H1 (cell line): Measurements from ENCODE around the gene EIF5A2. TPM values are rescaled to one million over a fixed set of nuclear protein-coding genes. Genes with fewer than 3 reads are reported as not detected.

ENCODE experiments used
- CTCF ChIA-PET: fragments of 300-600 bp; sonication (Branson Sonifier 250); formaldehyde crosslinking; loops from one replicate; lab custom pipeline; 2021; ENCODE audit not compliant: partially characterized antibody; lab: Charles Lee
- POLR2A ChIA-PET: fragments of 300-600 bp; sonication (Branson Sonifier 250); formaldehyde crosslinking; loops from one replicate; lab custom pipeline; 2021; ENCODE audit warnings: inconsistent platforms; ENCODE audit not compliant: partially characterized antibody; lab: Charles Lee
- DNase-seq, 2 experiments: peaks; one replicate each; pipeline versions ENCODE4 v3.0.0 to v3.0.0-alpha.2; 2010 to 2022; ENCODE audit warnings: low spot score in 2 of 2, low read depth in 1 of 2, mixed read lengths in 1 of 2
- FAIRE-seq: peaks from 2 replicates; lab custom pipeline; 2011; peaks lifted over from hg19 to GRCh38; lab: Jason Lieb, UNC
- H2AFZ ChIP-seq: 2 replicates; pipeline ENCODE4 v1.8.1; 2012; ENCODE audit warnings: low read length, inconsistent platforms
- H2AK5ac ChIP-seq: 2 replicates; pipeline ENCODE4 v1.6.1; 2013; ENCODE audit warnings: low read depth, low read length
- H2BK120ac ChIP-seq: replicated peaks from 2 replicates; pipeline ENCODE3; 2013; ENCODE audit warnings: low read depth, low read length, inconsistent platforms
- H2BK12ac ChIP-seq: 2 replicates; pipeline ENCODE4 v1.6.1; 2013; ENCODE audit warnings: low read depth, low read length
- H2BK15ac ChIP-seq: 2 replicates; pipeline ENCODE4 v1.6.1; 2013; ENCODE audit warnings: low read length
- H2BK20ac ChIP-seq: 2 replicates; pipeline ENCODE4 v1.6.1; 2013; ENCODE audit warnings: low read length
- H2BK5ac ChIP-seq: 2 replicates; pipeline ENCODE4 v1.6.1; 2013; ENCODE audit warnings: low read depth, low read length
- H3K14ac ChIP-seq: 2 replicates; pipeline ENCODE4 v1.6.1; 2013; ENCODE audit warnings: inconsistent platforms; ENCODE audit not compliant: insufficient read length
- H3K18ac ChIP-seq: 2 replicates; pipeline ENCODE4 v1.6.1; 2013; ENCODE audit warnings: low read length; ENCODE audit errors: extremely low read depth
- H3K23ac ChIP-seq: 2 replicates; pipeline ENCODE4 v1.6.1; 2013; ENCODE audit warnings: inconsistent platforms; ENCODE audit not compliant: insufficient read length
- H3K23me2 ChIP-seq: 2 replicates; pipeline ENCODE4 v1.6.1; 2013; ENCODE audit warnings: low read depth, low read length
- H3K27ac ChIP-seq: 2 replicates; pipeline ENCODE4 v1.6.1; 2011; ENCODE audit warnings: low read depth, low read length, inconsistent platforms
- H3K27me3 ChIP-seq, 4 experiments: replicated peaks in 1 of 4; 1 replicate in 1 of 4; 2 replicates in 3 of 4; pipeline versions ENCODE4 v1.6.1 to v1.8.1; 2011 to 2013; ENCODE audit warnings: low read length in 3 of 4, mild to moderate bottlenecking in 3 of 4, inconsistent platforms in 2 of 4, mixed read lengths in 2 of 4, moderate library complexity in 1 of 4; ENCODE audit not compliant: control insufficient read depth in 3 of 4, insufficient read depth in 3 of 4; ENCODE audit errors: extremely low read depth in 1 of 4
- H3K36me3 ChIP-seq, 4 experiments: 2 replicates each; pipeline versions ENCODE4 v1.6.1 to v1.8.1; 2011 to 2013; ENCODE audit warnings: mild to moderate bottlenecking in 4 of 4, low read length in 3 of 4, moderate library complexity in 2 of 4, control low read depth in 1 of 4, inconsistent platforms in 1 of 4; ENCODE audit not compliant: insufficient read depth in 4 of 4, control insufficient read depth in 2 of 4
- H3K4ac ChIP-seq: replicated peaks from 2 replicates; pipeline ENCODE3; 2013; ENCODE audit warnings: low read length, low read depth, mixed read lengths, inconsistent platforms; ENCODE audit not compliant: insufficient read length
- H3K4me1 ChIP-seq, 4 experiments: replicated peaks in 1 of 4; 1 replicate in 1 of 4; 2 replicates in 3 of 4; pipeline versions ENCODE4 v1.6.1 to v1.8.1; 2011 to 2013; ENCODE audit warnings: low read length in 3 of 4, inconsistent platforms in 2 of 4, mixed read lengths in 1 of 4; ENCODE audit not compliant: insufficient read depth in 4 of 4, control insufficient read depth in 3 of 4
- H3K4me2 ChIP-seq, 2 experiments: 2 replicates each; pipeline versions ENCODE4 v1.6.1 to v1.8.1; 2011 to 2013; ENCODE audit warnings: low read depth in 2 of 2, low read length in 2 of 2, control low read depth in 1 of 2, inconsistent platforms in 1 of 2, mild to moderate bottlenecking in 1 of 2; ENCODE audit not compliant: insufficient read depth in 1 of 2
- H3K4me3 ChIP-seq, 4 experiments: fragments of 200-600, 300-600 bp in 1 of 4; sonication (generic), shearing (Covaris generic), sonication (Bioruptor Twin) in 1 of 4; 2 replicates each; pipeline versions ENCODE4 v1.5.1 to v1.8.1; 2011 to 2016; ENCODE audit warnings: low read length in 4 of 4, low read depth in 3 of 4, control low read depth in 2 of 4, inconsistent platforms in 2 of 4, mild to moderate bottlenecking in 2 of 4, mixed read lengths in 1 of 4, moderate library complexity in 1 of 4; ENCODE audit not compliant: insufficient read depth in 2 of 4; ENCODE audit errors: extremely low read depth in 1 of 4
- H3K56ac ChIP-seq: replicated peaks from 2 replicates; pipeline ENCODE3; 2013; ENCODE audit warnings: low read depth, mild to moderate bottlenecking, mixed read lengths, low read length, inconsistent platforms; ENCODE audit not compliant: insufficient read length
- H3K79me1 ChIP-seq: 2 replicates; pipeline ENCODE4 v1.6.1; 2013; ENCODE audit warnings: low read depth, low read length, control low read depth
- H3K79me2 ChIP-seq, 2 experiments: 2 replicates each; pipeline versions ENCODE4 v1.6.1 to v1.8.1; 2012 to 2013; ENCODE audit warnings: low read length in 2 of 2, mild to moderate bottlenecking in 2 of 2, inconsistent platforms in 1 of 2; ENCODE audit not compliant: insufficient read depth in 2 of 2, control insufficient read depth in 1 of 2
- H3K9ac ChIP-seq, 4 experiments: replicated peaks in 1 of 4; 1 replicate in 1 of 4; 2 replicates in 3 of 4; pipeline versions ENCODE4 v1.6.1 to v1.8.1; 2011 to 2013; ENCODE audit warnings: low read depth in 3 of 4, low read length in 3 of 4, control low read depth in 2 of 4, mild to moderate bottlenecking in 2 of 4, moderate library complexity in 2 of 4, inconsistent platforms in 1 of 4; ENCODE audit errors: extremely low read depth in 1 of 4
- H3K9me3 ChIP-seq, 2 experiments: 2 replicates each; pipeline versions ENCODE4 v1.6.1 to v1.8.1; 2012 to 2013; ENCODE audit warnings: mild to moderate bottlenecking in 2 of 2, moderate library complexity in 2 of 2, control low read depth in 1 of 2, inconsistent platforms in 1 of 2, low read depth in 1 of 2, low read length in 1 of 2, mixed read lengths in 1 of 2; ENCODE audit not compliant: insufficient read depth in 2 of 2
- H4K20me1 ChIP-seq, 2 experiments: replicated peaks in 1 of 2; 2 replicates each; pipeline versions ENCODE3 to v1.8.1; 2011 to 2013; ENCODE audit warnings: inconsistent platforms in 2 of 2, low read length in 2 of 2, mild to moderate bottlenecking in 1 of 2; ENCODE audit not compliant: insufficient read depth in 2 of 2, control insufficient read depth in 1 of 2
- H4K5ac ChIP-seq: 2 replicates; pipeline ENCODE4 v1.6.1; 2013; ENCODE audit warnings: low read length, low read depth, mixed read lengths, inconsistent platforms; ENCODE audit not compliant: insufficient read length
- H4K8ac ChIP-seq: 2 replicates; pipeline ENCODE4 v1.8.0; 2013; ENCODE audit warnings: mild to moderate bottlenecking, moderate library complexity, low read length, inconsistent platforms; ENCODE audit not compliant: insufficient read depth; ENCODE audit errors: extremely low read depth
- H4K91ac ChIP-seq: replicated peaks from 2 replicates; pipeline ENCODE3; 2013; ENCODE audit warnings: low read length, mixed read lengths, inconsistent platforms; ENCODE audit not compliant: insufficient read length
- CEBPB ChIP-seq: IDR thresholded peaks from 2 replicates; pipeline ENCODE4 v1.6.1; 2012; ENCODE audit warnings: low read depth, low read length
- MAFK ChIP-seq: IDR thresholded peaks from 2 replicates; pipeline ENCODE4 v1.6.1; 2012; ENCODE audit warnings: low read depth, mild to moderate bottlenecking, improper control_type of control experiment, low read length
- WGBS, 2 experiments: shearing (Covaris generic) in 1 of 2; methylation state at CpG; one replicate each; pipeline versions ENCODE4 v1.1.6 to v1.1.7; 2013 to 2015; ENCODE audit warnings: low lambda C conversion rate in 2 of 2, mixed read lengths in 2 of 2, inconsistent platforms in 1 of 2, low coverage in 1 of 2, missing lambda C conversion rate in 1 of 2; ENCODE audit not compliant: insufficient replicate concordance in 2 of 2, insufficient coverage in 1 of 2, insufficient read length in 1 of 2; ENCODE audit errors: extremely low coverage in 1 of 2, missing lambda C conversion rate in 1 of 2; 5-methylcytosine and 5-hydroxymethylcytosine counted together
- polyA plus RNA-seq, 7 experiments: library from polyadenylated mRNA; depleted of rRNA in 3 of 7; stranded (reverse) in 5 of 7; unstranded in 2 of 7; fragments of >200 nt in 5 of 7; fragments of 200-250 nt in 2 of 7; gene quantifications; 1 replicate in 5 of 7; 2 replicates in 1 of 7; 4 replicates in 1 of 7; pipeline versions ENCODE4 v1.2.1 to v1.2.3, GENCODE V29; 2011 to 2013; ENCODE audit warnings: missing spikeins in 2 of 7, mixed read lengths in 2 of 7
- total RNA-seq: library from RNA; stranded (reverse); fragmentation: NEBNext Ultra II Directional; extraction: Animal tissue kit (Norgen Biotek cat#: 25700); gene quantifications from 2 replicates; pipeline ENCODE4 v1.2.1, GENCODE V29; 2021

EIF5A2 gene
- total and polyA plus RNA-seq, 2 of the 8 experiments (the other 6 are each of a cell fraction or from before 2014, with no cell fraction given): 1.5 to 15.0 TPM

- Histone ChIP-seq H3K36me3 (no peaks in the 10 kb centered on the region), H3K4me3 (no peak overlapping the region), H2BK120ac (no peak overlapping the region), H2AK5ac (no peak overlapping the region), H4K91ac (no peak overlapping the region), H2BK12ac (no peak overlapping the region), H3K9me3 (peaks cover 0 to 6% of the 10 kb centered on the region in 2 experiments; a peak in 1 of 4 replicates), H3K4me2 (no peak overlapping the region), H2AFZ (no peak overlapping the region), H3K14ac (no peak overlapping the region), H2BK15ac (no peak overlapping the region), H4K5ac (no peak overlapping the region), H3K56ac (no peak overlapping the region), H3K4me1 (peaks cover 0 to 3% (median 2%) of the 10 kb centered on the region in 4 experiments; a peak in 3 of 7 replicates), H4K8ac (no peak overlapping the region), H2BK5ac (no peak overlapping the region), H3K79me2 (no peaks in the 10 kb centered on the region), H3K18ac (no peak overlapping the region), H3K79me1 (no peaks in the 10 kb centered on the region), H3K9ac (no peak overlapping the region), H3K27me3 (no peaks in the 10 kb centered on the region), H4K20me1 (no peaks in the 10 kb centered on the region), H3K23ac (no peak overlapping the region), H2BK20ac (no peak overlapping the region), H3K4ac (no peak overlapping the region), H3K23me2 (peaks cover 2% of the 10 kb centered on the region; the same call in 1 of the 2 replicates), H3K27ac (no peak overlapping the region)
- FAIRE-seq: no peak
- no peak for DNase-seq
- TF ChIP-seq MAFK: no peak
- TF ChIP-seq CEBPB: peak; percentile 58; the same call in 1 of the 2 replicates
- CTCF ChIA-PET: interaction anchor here (0.5 to 2.1 kb wide), 7 partner anchors 8 to 802 kb away, joined by 3 to 8 read pairs (median 3); no protein-coding TSS in a partner anchor
- POLR2A ChIA-PET: interaction anchor here (0.6 to 1.4 kb wide), 2 partner anchors 25 to 30 kb away, joined by 3 to 4 read pairs; partner anchors contain the start of gene RPL22L1
- WGBS, 2 experiments: 89% methylated on average over 2 of the region's 2 CpGs; no CpG with 5 or more reads in 1 of the 2 experiments
These were observed 68.1 kb downstream of the EIF5A2 start for GRCh38 chr3:170840291-170840859.
